Activated naive CD4-positive, alpha-beta T cell treated with anti-CD3 and anti-CD28 coated beads, Interleukin-2, amount 10 ng/mL, durations not matched to agents 7 days and 5 days (primary cell): ENCODE data around the gene ESRRG.

Experiments
- CTCF ChIA-PET: fragments of 350-600 bp; sonication (Branson Sonifier 250); formaldehyde crosslinking; loops from one replicate; lab custom pipeline; 2021; ENCODE audit warnings: antibody characterized with exemption; lab: Charles Lee
- DNase-seq: peaks from one replicate; pipeline ENCODE4 v3.0.0-alpha.2; 2020
- H3K27ac Mint-ChIP-seq: one replicate; pipeline ENCODE4 v1.8.0; 2021; ENCODE audit warnings: mild to moderate bottlenecking, moderate library complexity, mixed read lengths
- H3K27me3 Mint-ChIP-seq: one replicate; pipeline ENCODE4 v1.8.0; 2021; ENCODE audit warnings: mild to moderate bottlenecking, mixed read lengths
- H3K36me3 Mint-ChIP-seq: one replicate; pipeline ENCODE4 v1.8.0; 2021; ENCODE audit warnings: mixed read lengths
- H3K4me1 Mint-ChIP-seq: one replicate; pipeline ENCODE4 v1.8.0; 2021; ENCODE audit warnings: mixed read lengths
- H3K4me3 Mint-ChIP-seq: one replicate; pipeline ENCODE4 v1.8.0; 2021; ENCODE audit warnings: mild to moderate bottlenecking, moderate library complexity, mixed read lengths
- H3K9me3 Mint-ChIP-seq: one replicate; pipeline ENCODE4 v1.8.0; 2021; ENCODE audit warnings: mixed read lengths

The ESRRG gene

GRCh38 chr1:216723274-216723780, at the start of gene ESRRG:
Gene ESRRG, minus strand, starts transcription at chr1:216723429. Its CDS starts 130 bp downstream, at chr1:216723299.
- no peak for DNase-seq
- Mint-ChIP-seq H3K9me3 (no peaks in the 10 kb centered on the region), H3K27ac (no peak within 1 kb of the TSS), H3K27me3 (peaks cover 9% of the 10 kb centered on the region), H3K4me3 (no peak within 1 kb of the TSS), H3K4me1 (no peaks in the 10 kb centered on the region), H3K36me3 (no peaks in the 10 kb centered on the region)
- CTCF ChIA-PET = no interaction called here

DNA sequence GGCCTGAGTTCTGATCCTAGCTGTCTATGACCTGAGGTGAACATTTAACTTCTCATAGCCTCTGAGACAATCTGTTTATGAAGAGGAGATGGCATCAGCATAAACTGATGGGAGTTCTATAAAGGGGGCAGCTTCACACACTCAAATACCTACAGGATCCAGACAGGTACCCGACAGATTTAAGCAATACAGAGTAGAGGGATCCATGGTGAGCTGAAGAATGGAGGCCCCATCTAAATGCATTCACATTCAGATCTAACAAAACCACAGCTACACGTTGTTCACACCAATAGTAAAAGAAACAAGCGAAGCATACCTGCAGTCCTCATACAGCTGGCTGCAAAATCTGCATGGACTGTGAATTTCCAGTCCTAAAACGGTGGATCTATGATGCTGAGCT, 48.7 kb upstream of the ESRRG start:
- Mint-ChIP-seq H3K36me3 (no peaks in the 10 kb centered on the region), H3K27ac (no peak overlapping the region), H3K4me1 (no peaks in the 10 kb centered on the region), H3K9me3 (peaks cover 5% of the 10 kb centered on the region), H3K27me3 (no peaks in the 10 kb centered on the region), H3K4me3 (no peak overlapping the region)
- no peak for DNase-seq
- CTCF ChIA-PET = interaction anchor here (1.2 kb wide), 1 partner anchor 26 kb away, joined by 3 read pairs; no protein-coding TSS in a partner anchor

DNA sequence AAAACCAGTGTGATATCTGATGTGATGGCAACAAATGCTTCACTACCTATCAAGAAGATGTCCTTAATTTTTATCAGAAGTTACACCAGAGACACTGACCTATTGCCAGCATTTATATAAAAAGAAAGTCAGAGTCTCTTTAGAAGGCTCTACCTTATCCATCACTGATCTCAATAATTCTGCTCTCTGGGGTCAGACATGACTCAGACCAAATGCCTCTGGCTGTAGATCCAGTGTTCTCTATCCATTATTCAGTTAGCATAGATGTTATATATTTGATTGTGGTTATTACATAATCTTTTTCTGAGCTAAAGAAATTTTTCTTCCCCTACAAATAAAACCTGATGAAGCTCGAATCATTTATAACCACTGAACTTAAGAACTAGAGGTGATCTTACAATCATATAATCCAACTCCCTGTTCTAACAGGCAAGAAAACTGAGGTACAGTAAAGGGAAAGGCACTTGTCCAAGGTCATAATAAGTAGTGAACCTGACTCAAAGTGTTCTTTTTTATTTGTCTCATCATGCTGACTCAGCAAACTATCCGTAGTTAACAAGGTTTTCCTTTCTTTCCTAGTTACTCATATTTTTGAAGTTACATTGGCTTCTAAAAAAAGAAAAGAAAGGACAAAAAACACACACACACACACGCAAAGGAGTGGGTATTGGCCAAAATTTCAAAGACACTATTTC, 43.6 kb upstream of the ESRRG start:
- DNase-seq = no peak
- no peaks in the 10 kb centered on the region for H3K9me3 Mint-ChIP-seq
- CTCF ChIA-PET = no interaction called here
- no peak overlapping the region for H3K4me3 Mint-ChIP-seq
- no peak overlapping the region for H3K27ac Mint-ChIP-seq
- H3K27me3 Mint-ChIP-seq = no peaks in the 10 kb centered on the region
- H3K36me3 Mint-ChIP-seq = no peaks in the 10 kb centered on the region
- no peaks in the 10 kb centered on the region for H3K4me1 Mint-ChIP-seq

GRCh38 chr1:216765346-216766300, 42.4 kb upstream of the ESRRG start:
- no peak overlapping the region for H3K4me3 Mint-ChIP-seq
- H3K9me3 Mint-ChIP-seq = no peaks in the 10 kb centered on the region
- CTCF ChIA-PET = no interaction called here
- H3K27me3 Mint-ChIP-seq = no peaks in the 10 kb centered on the region
- no peaks in the 10 kb centered on the region for H3K36me3 Mint-ChIP-seq
- DNase-seq = no peak
- H3K4me1 Mint-ChIP-seq = no peaks in the 10 kb centered on the region
- no peak overlapping the region for H3K27ac Mint-ChIP-seq

DNA sequence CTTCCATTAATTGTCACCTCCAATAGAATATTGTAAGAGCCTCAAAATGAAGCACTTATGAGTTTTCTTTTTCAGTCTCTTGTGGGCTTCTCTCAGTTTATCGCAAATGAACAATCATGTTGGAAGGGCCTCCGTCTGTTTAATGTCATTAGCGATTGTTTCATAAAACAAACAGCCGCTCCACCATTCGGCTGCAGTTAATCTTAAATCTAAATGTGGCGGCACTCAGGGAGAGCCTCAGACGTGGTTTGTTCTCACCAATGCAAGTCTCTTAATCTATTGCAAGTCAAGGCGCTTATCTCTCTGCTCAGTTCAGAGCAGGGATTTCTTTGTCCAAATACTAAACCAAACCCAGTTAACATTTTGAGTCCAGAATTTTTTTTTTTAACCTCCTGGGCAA, 34.9 kb upstream of the ESRRG start:
- H3K9me3 Mint-ChIP-seq = no peaks in the 10 kb centered on the region
- no peaks in the 10 kb centered on the region for H3K36me3 Mint-ChIP-seq
- no peaks in the 10 kb centered on the region for H3K4me1 Mint-ChIP-seq
- no peak for DNase-seq
- H3K27ac Mint-ChIP-seq = no peak overlapping the region
- no peaks in the 10 kb centered on the region for H3K27me3 Mint-ChIP-seq
- CTCF ChIA-PET = no interaction called here
- no peak overlapping the region for H3K4me3 Mint-ChIP-seq

DNA sequence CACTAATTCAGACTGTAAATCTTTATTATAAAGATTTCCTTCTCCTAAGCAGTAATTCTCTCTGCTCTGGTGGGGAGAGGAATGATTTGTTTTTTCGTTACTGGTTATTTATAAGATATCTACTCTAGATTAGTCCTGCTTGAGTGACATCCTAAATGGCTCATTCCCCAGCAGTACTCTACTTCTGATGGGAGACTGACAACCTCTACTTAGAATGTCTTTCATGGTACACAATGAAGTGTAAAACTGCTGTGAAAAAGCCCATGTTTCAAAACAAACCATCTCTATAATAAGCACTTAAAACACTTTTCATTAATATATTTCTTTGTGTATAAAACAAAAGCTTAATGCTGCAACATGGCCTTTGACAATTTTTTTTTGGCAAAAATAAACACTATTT, 33.9 kb upstream of the ESRRG start:
- H3K4me1 Mint-ChIP-seq = no peaks in the 10 kb centered on the region
- no peaks in the 10 kb centered on the region for H3K36me3 Mint-ChIP-seq
- CTCF ChIA-PET = no interaction called here
- no peak for DNase-seq
- no peak overlapping the region for H3K27ac Mint-ChIP-seq
- no peak overlapping the region for H3K4me3 Mint-ChIP-seq
- H3K27me3 Mint-ChIP-seq = no peaks in the 10 kb centered on the region
- H3K9me3 Mint-ChIP-seq = no peaks in the 10 kb centered on the region

DNA sequence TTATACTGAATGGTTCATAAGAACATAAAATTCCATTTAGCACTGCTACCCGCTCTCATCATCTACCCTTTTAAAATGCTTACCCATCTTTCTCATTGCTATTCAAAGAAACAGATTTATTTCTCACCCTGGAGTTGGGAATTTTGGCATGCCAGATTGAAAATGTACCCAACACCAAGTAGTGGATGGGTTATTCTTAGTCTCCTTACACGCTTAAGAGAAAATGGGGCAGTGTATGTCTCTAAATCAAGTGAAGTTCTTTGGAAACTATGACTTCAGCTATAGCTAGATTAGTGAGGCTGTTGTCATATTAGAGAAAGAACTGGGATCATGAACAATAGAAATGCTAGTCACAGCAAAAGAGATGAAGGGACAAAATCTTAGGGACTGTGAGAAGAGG, 27.7 kb upstream of the ESRRG start:
- Mint-ChIP-seq H3K36me3 (no peaks in the 10 kb centered on the region), H3K4me1 (no peaks in the 10 kb centered on the region), H3K27me3 (no peaks in the 10 kb centered on the region), H3K4me3 (no peak overlapping the region), H3K27ac (no peak overlapping the region), H3K9me3 (no peaks in the 10 kb centered on the region)
- no peak for DNase-seq
- CTCF ChIA-PET = no interaction called here

DNA sequence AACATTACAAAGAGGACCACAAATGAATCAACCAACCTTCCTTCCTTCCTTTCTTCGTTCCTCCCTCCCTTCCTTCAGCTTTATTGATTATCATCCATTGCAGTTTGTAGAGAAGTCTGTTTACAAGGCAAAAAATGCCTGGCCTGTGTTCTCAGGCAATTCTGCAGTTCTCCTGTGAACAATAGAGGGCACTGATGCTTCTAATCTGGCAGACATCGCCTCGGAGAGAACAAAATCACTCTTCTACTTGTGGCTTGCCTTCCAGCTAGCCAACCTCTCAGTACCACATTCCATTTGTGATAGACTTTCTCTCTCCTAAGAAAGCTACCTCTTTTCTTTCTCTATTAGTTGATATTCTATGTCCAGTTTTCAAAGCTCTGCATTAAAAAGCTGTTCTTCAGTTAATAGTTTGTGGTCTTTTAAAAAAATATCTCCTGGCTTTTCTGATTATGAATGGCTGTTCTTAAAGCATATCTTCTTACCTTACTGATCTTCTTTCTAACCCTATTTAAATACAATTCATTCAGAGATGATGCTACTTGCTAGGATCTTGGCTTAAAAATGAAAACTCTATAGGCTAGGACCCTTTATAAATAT, 26.9 kb upstream of the ESRRG start:
- Mint-ChIP-seq H3K36me3 (no peaks in the 10 kb centered on the region), H3K4me1 (no peaks in the 10 kb centered on the region), H3K9me3 (no peaks in the 10 kb centered on the region), H3K27ac (no peak overlapping the region), H3K4me3 (no peak overlapping the region), H3K27me3 (no peaks in the 10 kb centered on the region)
- CTCF ChIA-PET = no interaction called here
- DNase-seq = no peak

- CTCF ChIA-PET = no interaction called here
- Mint-ChIP-seq H3K4me3 (no peak overlapping the region), H3K4me1 (no peaks in the 10 kb centered on the region), H3K9me3 (no peaks in the 10 kb centered on the region), H3K27me3 (no peaks in the 10 kb centered on the region), H3K27ac (no peak overlapping the region), H3K36me3 (no peaks in the 10 kb centered on the region)
- no peak for DNase-seq
Observed at GRCh38 chr1:216749232-216749631, 26.0 kb upstream of the ESRRG start.

GRCh38 chr1:216742625-216743024, 19.4 kb upstream of the ESRRG start:
- Mint-ChIP-seq H3K27me3 (no peaks in the 10 kb centered on the region), H3K4me1 (no peaks in the 10 kb centered on the region), H3K36me3 (no peaks in the 10 kb centered on the region), H3K9me3 (no peaks in the 10 kb centered on the region), H3K27ac (no peak overlapping the region), H3K4me3 (no peak overlapping the region)
- no peak for DNase-seq
- CTCF ChIA-PET = no interaction called here

- no peak for DNase-seq
- Mint-ChIP-seq H3K9me3 (no peaks in the 10 kb centered on the region), H3K27ac (no peak overlapping the region), H3K4me3 (no peak overlapping the region), H3K36me3 (no peaks in the 10 kb centered on the region), H3K4me1 (no peaks in the 10 kb centered on the region), H3K27me3 (no peaks in the 10 kb centered on the region)
- CTCF ChIA-PET = no interaction called here
Observed at GRCh38 chr1:216740331-216740730, 17.1 kb upstream of the ESRRG start.

DNA sequence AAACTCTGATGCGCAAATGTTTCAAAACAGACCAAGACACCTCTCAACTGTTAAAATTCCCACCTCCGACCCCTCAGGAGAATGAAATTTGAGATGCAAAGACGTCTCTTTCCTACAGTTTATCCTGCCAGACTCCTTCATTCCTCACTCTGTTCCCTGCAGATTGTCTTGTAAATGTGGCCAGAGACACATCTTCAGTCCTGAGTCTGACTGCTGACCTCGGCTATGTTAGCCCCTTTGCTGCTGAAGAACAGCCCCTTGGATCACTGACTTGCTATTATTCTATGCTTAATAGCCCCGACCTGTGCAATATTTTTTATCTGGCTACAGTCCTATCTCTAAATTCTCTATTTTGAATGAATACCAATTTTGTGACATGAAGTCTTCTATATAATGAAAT, 16.6 kb upstream of the ESRRG start:
- no peak overlapping the region for H3K4me3 Mint-ChIP-seq
- no peaks in the 10 kb centered on the region for H3K36me3 Mint-ChIP-seq
- no peak for DNase-seq
- CTCF ChIA-PET = interaction anchor here (0.6 kb wide), 1 partner anchor 54 kb away, joined by 4 read pairs; no protein-coding TSS in a partner anchor
- H3K27me3 Mint-ChIP-seq = no peaks in the 10 kb centered on the region
- H3K4me1 Mint-ChIP-seq = no peaks in the 10 kb centered on the region
- H3K9me3 Mint-ChIP-seq = no peaks in the 10 kb centered on the region
- H3K27ac Mint-ChIP-seq = no peak overlapping the region

- CTCF ChIA-PET = no interaction called here
Observed at GRCh38 chr1:216732121-216732520, 8.9 kb upstream of the ESRRG start.

DNA sequence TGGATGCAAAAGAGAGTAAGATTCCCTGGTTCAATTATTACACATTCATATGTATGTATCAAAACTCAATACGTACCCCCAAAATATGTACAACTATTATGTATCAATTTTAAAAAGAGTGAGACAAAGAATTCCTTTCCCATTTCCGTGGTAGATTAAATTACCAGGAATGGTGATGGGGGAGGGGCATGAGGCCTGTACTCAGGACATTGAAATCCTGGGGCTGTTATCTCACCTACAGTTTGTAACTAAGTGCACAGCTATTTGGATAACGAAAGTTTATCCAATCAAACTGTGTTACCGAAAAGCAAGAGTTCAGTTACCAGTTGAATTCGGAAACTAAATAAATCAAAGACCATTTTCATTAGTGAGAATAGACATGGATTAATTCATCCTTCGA, 8.3 kb upstream of the ESRRG start:
- Mint-ChIP-seq H3K4me1 (no peaks in the 10 kb centered on the region), H3K36me3 (no peaks in the 10 kb centered on the region), H3K4me3 (no peak overlapping the region), H3K27ac (no peak overlapping the region), H3K9me3 (peaks cover 2% of the 10 kb centered on the region), H3K27me3 (no peaks in the 10 kb centered on the region)
- CTCF ChIA-PET = no interaction called here
- DNase-seq = no peak

More at GRCh38 chr1:216732121-216732520, 8.9 kb upstream of the ESRRG start:
- DNase-seq = no peak
- H3K9me3 Mint-ChIP-seq = peaks cover 2% of the 10 kb centered on the region
- no peaks in the 10 kb centered on the region for H3K4me1 Mint-ChIP-seq
- H3K27ac Mint-ChIP-seq = no peak overlapping the region
- no peaks in the 10 kb centered on the region for H3K36me3 Mint-ChIP-seq
- no peaks in the 10 kb centered on the region for H3K27me3 Mint-ChIP-seq
- no peak overlapping the region for H3K4me3 Mint-ChIP-seq
